Hindlimb muscle (tissue), 1 donor: Measurements from ENCODE around the gene RYK. TPM values are rescaled to one million over a fixed set of nuclear protein-coding genes. Genes with fewer than 3 reads are reported as not detected.
A peak's percentile ranks its signal among the peaks of the same experiment; 100 is the strongest.
"Not testable (repeated sequence)": the region's sequence is repeated elsewhere in the genome, so short reads cannot be mapped to it uniquely, and the experiment has no call there.

Experiments
- DNase-seq: peaks from one replicate; pipeline ENCODE4 v3.0.0-alpha.2; 2013
- polyA plus RNA-seq: library from polyadenylated mRNA; unstranded; fragments of 120-200 nt; gene quantifications from one replicate; pipeline ENCODE4 v1.2.1, GENCODE V29; 2013; ENCODE audit not compliant: insufficient read length

RYK gene
- polyA plus RNA-seq, 1 donor = 52.3 TPM

DNA sequence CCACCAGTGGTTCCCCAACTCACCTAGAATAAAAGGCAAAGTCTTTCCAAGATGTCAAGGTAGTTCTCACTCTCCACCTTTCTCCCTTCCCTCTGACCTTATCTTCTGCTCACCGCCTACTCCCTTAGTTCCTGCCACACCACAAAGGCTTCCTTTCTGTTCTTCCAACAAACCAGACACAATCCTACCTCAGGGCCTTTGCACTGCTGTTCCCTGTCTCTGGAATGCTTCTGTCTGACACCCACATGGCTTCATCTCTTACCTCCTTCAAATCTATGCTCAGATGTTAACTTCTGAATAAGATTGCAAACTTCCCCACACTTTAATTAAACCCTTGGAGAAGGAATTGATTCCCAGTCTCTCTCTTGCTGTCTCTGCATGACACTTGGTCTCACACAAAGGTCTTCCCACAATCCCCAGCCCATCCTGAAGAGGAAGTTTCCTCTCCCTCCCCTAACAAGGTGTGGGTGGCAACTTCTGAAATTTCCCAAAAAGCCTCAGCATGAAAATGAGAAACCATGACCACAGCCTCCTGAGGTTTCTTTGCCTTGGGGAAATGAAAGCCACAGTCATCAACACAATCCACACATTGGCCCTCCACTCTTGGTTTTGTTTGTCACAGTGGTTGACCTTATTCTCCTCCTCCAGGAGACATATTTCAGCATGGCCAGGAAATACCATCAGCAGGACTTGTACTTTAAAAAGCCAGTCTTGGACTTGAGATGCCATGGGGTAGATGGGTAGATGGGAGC, 3.0 kb upstream of the RYK start:
- DNase-seq = no peak

GRCh38 chr3:134252766-134253165, 2.1 kb upstream of the RYK start:
- no peak for DNase-seq

GRCh38 chr3:134251731-134252391, 1.2 kb upstream of the RYK start:
- DNase-seq = no peak

DNA sequence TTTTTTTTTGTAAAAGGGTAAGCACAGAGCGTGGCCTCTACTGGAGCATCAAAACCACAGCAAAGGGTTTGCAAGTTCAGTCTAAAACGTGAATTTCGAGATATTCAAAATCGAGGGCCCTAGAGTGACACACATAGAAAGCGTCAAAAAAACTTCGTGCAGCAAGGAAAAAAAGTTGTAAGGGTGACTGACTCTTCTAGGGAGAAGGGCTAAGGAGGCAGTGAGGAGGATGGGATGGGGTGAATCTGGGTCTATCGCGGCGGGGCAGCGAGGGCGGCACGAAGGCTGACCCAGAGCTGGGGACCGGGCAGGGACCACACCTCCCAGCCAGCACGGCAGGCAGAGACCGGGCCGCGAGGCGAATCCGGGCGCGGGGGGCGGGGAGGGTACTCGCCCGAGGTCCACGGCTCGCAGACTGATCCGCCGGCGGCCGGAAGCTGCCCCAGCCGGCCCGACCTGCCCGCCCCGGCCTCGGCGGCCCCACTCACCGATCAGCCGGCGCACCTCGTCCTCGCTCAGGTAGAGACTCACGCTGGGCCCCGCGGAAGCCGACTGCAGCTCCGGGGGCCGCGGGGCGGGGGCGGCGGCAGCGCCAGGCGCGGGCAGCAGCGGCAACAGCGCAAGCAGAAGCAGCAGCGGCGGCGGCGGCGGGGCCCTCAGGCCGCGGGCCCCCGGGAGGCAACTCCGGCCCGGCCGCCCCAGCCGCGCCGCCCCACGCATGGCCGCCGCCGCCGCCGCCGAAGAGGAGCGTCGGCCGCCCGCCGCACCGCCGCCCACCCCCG, 533 bp downstream of the RYK start:
- DNase-seq = peak; percentile 60

GRCh38 chr3:134249296-134249841, 1.3 kb downstream of the RYK start:
- DNase-seq = no peak

- DNase-seq = no peak
Measured at GRCh38 chr3:134244921-134245320, 5.7 kb downstream of the RYK start.

- no peak for DNase-seq
Measured at GRCh38 chr3:134242649-134243617, 7.7 kb downstream of the RYK start.

- DNase-seq = no peak
Measured at GRCh38 chr3:134239538-134239937, 11.1 kb downstream of the RYK start.

- DNase-seq = no peak
Measured at GRCh38 chr3:134237454-134238145, 13.1 kb downstream of the RYK start.

DNA sequence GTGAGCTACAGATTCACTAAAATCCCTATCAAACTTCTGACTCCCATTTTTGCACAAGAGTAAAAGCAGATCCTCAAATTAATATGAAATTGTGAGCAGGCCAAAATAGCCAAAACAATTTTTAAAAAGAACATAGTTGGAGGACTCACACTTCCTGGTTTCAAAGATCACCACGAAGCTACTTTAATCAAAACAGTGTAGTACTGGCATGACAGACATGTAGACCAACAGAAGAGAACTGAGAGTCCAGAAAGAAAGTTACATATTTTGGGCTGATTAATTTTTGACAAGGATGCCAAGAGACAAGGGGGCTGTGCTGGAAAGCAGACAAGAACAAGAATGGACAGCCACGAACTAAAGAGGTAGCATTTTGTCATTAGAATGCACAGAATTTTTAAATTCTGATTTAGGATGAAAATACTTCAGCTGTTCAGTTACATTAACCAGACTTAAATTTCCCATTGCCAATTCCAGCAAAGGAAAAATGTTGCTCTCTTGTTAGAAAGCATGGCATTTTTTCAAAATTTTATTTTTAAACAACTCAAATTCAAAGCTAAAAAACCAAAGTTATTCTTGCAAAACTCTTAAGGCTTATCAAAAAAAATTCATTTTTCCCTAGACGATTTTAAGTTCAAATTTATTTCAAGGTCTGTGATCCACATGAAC, 14.0 kb downstream of the RYK start:
- no peak for DNase-seq

- no peak for DNase-seq
Measured at GRCh38 chr3:134235577-134236076, 15.0 kb downstream of the RYK start.

DNA sequence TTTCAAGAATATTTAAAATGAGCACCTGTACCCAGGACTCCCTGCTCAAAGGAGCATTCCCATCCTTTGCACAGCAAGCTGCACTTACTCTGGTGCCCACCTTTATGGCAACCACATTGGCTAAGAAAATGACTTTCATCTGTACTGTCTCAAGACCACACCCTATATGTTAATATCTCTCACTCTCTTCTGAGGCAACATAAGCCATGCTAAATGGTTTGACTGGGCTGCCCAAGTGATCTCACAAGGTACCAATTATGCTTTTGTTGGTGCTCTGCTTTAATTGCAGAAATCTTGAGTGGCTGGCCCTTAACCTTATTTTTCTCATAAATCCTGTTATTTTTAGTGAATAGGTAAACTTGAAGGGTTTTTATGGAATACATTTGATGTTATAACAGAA, 17.7 kb downstream of the RYK start:
- DNase-seq = no peak

GRCh38 chr3:134232151-134232550, 18.5 kb downstream of the RYK start:
- no peak for DNase-seq

GRCh38 chr3:134231131-134231530, 19.5 kb downstream of the RYK start:
- no peak for DNase-seq

- DNase-seq = no peak
Measured at GRCh38 chr3:134229038-134229437, 21.6 kb downstream of the RYK start.

DNA sequence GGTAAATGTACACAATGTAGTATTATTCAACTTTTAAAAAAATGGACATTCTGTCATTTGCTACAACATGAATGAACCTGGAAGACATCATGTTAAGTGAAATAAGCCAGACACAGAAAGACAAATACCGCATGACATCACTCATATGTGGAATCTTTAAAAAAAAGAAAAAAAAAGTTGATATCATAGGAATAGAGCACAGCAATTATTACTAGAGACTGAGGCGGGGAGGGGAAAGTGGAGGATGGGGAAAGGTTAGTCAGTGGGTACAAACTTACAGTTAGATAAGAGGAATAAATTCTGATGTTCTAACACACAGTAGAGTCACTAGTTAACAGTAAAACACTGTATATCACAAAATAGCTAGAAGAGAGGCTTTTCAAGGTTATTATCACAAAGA, 22.2 kb downstream of the RYK start:
- no peak for DNase-seq

DNA sequence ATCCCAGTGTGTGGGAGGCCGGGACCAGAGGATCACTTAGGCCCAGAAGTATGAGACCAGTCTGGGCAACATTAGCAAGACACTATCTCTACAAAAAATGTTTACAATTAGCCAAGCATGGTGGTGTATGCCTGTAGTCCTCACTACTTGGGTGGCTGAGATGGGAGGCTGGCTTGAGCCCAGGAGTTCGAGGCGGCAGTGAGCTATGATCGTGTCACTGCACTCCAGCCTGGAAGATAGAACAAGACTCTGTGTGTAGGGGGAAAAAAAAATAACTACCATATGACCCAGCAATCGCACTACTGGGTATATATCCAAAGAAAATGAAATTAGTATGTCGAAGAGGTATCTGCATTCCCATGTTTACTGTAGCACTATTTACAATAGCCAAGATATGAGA, 22.6 kb downstream of the RYK start:
- DNase-seq = no peak

DNA sequence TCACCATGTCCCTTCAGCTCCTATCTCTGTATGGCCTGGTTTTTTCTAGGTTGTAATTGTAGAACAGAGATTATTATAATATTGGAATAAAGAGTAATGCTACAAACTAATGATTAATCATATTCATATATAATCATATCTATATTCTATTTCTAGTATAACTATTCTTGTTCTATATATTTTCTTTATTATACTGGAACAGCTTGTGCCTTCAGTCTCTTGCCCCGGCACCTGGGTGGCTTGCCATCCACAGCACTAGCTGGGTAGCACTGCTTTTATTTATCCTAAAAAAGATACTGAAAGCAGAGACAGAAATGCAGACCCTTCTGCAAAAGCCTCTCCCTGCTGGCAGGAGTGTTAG, 25.9 kb downstream of the RYK start:
- DNase-seq = not testable (repeated sequence)

DNA sequence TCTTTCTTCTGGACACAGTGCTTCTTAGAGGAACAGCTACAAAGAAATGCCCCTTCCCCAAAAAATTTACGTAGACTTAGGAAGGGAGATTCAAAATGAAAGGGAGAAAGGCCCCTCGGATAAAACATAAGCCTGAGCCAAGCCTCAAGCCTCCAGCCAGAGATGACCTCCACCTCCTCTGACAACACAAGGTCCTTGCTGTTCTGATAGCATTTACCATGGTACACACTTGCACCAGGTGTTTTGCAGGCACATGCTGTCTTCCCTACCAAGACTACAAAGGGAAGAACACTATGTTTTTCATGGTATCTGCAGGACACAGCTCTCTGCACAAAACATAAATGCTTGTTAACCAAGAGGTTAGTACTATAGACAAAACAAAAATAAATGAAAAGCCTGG, 27.8 kb downstream of the RYK start:
- DNase-seq = no peak

DNA sequence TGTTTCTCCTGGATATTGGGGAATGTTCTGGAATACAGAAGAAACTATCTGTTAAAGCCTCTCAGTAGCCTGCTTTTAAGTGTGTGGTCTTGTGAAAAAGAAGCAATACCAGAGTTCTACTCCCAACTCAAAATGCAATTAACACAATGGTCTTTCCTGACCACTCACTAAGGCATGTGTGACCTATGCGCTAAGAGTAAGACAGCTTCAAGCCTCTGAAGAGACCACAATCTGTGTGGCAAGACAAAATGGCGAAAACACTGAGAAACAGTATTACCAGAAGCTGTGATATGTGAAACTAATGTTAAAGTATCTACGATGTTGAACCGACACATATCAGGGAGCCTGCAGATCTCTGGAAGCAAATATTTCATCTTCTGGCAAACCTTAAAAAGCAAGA, 33.8 kb downstream of the RYK start:
- no peak for DNase-seq
